GM20000 (cell line): ENCODE results near the gene ATP1A4.

Experiments used
- DNase-seq: peaks from one replicate; pipeline ENCODE4 v3.0.0; 2012; ENCODE audit warnings: low spot score
- CTCF ChIP-seq: IDR thresholded peaks from 2 replicates; pipeline ENCODE4 v1.5.1; 2012; ENCODE audit warnings: mild to moderate bottlenecking, control low read depth; ENCODE audit errors: extremely low read depth, missing control alignments

ATP1A4 gene

GRCh38 chr1:160227034-160227433, 75.6 kb downstream of the ATP1A4 start:
- TF ChIP-seq CTCF = no peak

GRCh38 chr1:160227561-160227960, 76.2 kb downstream of the ATP1A4 start:
- no peak for DNase-seq
- no peak for TF ChIP-seq CTCF

More at GRCh38 chr1:160227034-160227433, 75.6 kb downstream of the ATP1A4 start:
- DNase-seq = no peak

GRCh38 chr1:160228431-160228830, 77.0 kb downstream of the ATP1A4 start:
- DNase-seq = no peak
- TF ChIP-seq CTCF = no peak

DNA sequence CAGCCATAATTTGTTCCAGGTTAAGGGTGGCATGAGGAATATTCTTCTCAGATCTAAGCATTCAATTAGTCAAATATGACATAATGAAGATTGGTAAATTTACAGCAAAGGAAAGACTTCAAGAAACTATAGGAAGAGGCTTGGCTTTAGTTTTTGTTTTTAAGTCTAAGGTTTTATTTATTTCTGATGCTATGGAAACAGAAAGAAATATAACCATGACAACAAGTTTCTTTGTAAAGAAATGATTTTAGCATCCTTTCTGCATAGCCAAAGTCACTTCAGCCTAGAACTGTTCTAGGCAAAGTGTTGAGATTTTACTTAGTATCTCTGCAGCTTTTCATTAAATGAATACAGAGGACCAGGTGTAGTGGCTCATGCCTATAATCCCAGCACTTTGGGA, 81.5 kb downstream of the ATP1A4 start:
- TF ChIP-seq CTCF = no peak
- DNase-seq = no peak
